Osteocyte (in vitro differentiated cells): Measurements from ENCODE around the gene OTOGL. TPM values are rescaled to one million over a fixed set of nuclear protein-coding genes. Genes with fewer than 3 reads are reported as not detected.

Experiments used
- DNase-seq: peaks from one replicate; pipeline ENCODE4 v3.0.0; 2021; ENCODE audit warnings: mixed read lengths; ENCODE audit not compliant: unreplicated experiment; ENCODE audit errors: extremely low spot score
- H3K27ac Mint-ChIP-seq: one replicate; pipeline ENCODE4 v1.8.0; 2021; ENCODE audit warnings: mild to moderate bottlenecking, mixed read lengths; ENCODE audit not compliant: unreplicated experiment
- H3K27me3 Mint-ChIP-seq: one replicate; pipeline ENCODE4 v1.8.0; 2021; ENCODE audit warnings: mixed read lengths; ENCODE audit not compliant: unreplicated experiment
- H3K36me3 Mint-ChIP-seq: one replicate; pipeline ENCODE4 v1.8.0; 2021; ENCODE audit warnings: mixed read lengths; ENCODE audit not compliant: unreplicated experiment
- H3K4me1 Mint-ChIP-seq: one replicate; pipeline ENCODE4 v1.8.0; 2021; ENCODE audit warnings: mixed read lengths; ENCODE audit not compliant: unreplicated experiment
- H3K4me3 Mint-ChIP-seq: one replicate; pipeline ENCODE4 v1.8.0; 2021; ENCODE audit warnings: mild to moderate bottlenecking, moderate library complexity, mixed read lengths; ENCODE audit not compliant: unreplicated experiment
- H3K9me3 Mint-ChIP-seq: one replicate; pipeline ENCODE4 v1.8.0; 2021; ENCODE audit warnings: mixed read lengths; ENCODE audit not compliant: unreplicated experiment
- total RNA-seq: library from RNA; stranded (reverse); gene quantifications from 2 replicates; pipeline ENCODE4 v1.2.1, GENCODE V29; 2021
- TF ChIP-seq, protein P1 (sequence below): fragments of 200-600 bp; sonication (generic); IDR thresholded peaks from 2 replicates; pipeline ENCODE4 v1.5.0; 2021; ENCODE audit warnings: antibody characterized with exemption, mild to moderate bottlenecking, moderate library complexity

The OTOGL gene
- total RNA-seq, 1 donor from 2014 or later = 0.19 TPM

GRCh38 chr12:80178846-80179245 is 79.5 kb downstream of the OTOGL start:
- Mint-ChIP-seq H3K27ac (no peak overlapping the region), H3K9me3 (peaks cover 4% of the 10 kb centered on the region), H3K4me1 (peaks cover 4% of the 10 kb centered on the region), H3K36me3 (no peaks in the 10 kb centered on the region), H3K27me3 (no peaks in the 10 kb centered on the region), H3K4me3 (no peak overlapping the region)
- no peak for DNase-seq
- TF ChIP-seq, protein P1, sequence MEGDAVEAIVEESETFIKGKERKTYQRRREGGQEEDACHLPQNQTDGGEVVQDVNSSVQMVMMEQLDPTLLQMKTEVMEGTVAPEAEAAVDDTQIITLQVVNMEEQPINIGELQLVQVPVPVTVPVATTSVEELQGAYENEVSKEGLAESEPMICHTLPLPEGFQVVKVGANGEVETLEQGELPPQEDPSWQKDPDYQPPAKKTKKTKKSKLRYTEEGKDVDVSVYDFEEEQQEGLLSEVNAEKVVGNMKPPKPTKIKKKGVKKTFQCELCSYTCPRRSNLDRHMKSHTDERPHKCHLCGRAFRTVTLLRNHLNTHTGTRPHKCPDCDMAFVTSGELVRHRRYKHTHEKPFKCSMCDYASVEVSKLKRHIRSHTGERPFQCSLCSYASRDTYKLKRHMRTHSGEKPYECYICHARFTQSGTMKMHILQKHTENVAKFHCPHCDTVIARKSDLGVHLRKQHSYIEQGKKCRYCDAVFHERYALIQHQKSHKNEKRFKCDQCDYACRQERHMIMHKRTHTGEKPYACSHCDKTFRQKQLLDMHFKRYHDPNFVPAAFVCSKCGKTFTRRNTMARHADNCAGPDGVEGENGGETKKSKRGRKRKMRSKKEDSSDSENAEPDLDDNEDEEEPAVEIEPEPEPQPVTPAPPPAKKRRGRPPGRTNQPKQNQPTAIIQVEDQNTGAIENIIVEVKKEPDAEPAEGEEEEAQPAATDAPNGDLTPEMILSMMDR = no peak

DNA sequence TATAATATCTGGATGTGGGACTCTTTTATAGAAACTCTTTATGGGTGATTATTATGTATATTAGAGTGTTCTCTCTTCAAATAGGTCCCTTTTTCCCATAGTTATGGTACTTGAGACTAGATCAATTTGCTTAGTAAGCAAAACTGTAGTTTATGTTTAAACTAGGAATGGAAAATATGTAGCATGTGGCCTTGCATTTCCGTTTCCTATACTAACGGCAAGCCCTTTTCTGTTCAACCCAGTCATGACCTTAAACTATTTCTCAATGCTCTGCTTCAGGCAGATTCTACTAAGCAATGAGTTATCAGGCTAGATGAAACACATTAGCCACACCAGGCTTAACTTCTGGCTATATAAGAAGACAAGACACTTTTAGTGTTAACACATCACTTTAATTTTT is 84.6 kb downstream of the OTOGL start:
- Mint-ChIP-seq H3K27me3 (no peaks in the 10 kb centered on the region), H3K9me3 (peaks cover 4% of the 10 kb centered on the region), H3K4me3 (no peak overlapping the region), H3K36me3 (no peaks in the 10 kb centered on the region), H3K4me1 (peaks cover 14% of the 10 kb centered on the region), H3K27ac (no peak overlapping the region)
- no peak for DNase-seq
- TF ChIP-seq, protein P1 = no peak

GRCh38 chr12:80184926-80185325 is 85.6 kb downstream of the OTOGL start:
- TF ChIP-seq, protein P1 = no peak

GRCh38 chr12:80186727-80187217 is 87.4 kb downstream of the OTOGL start:
- DNase-seq = peak; percentile 84
- Mint-ChIP-seq H3K9me3 (no peaks in the 10 kb centered on the region), H3K27ac (no peak overlapping the region), H3K27me3 (no peaks in the 10 kb centered on the region), H3K4me1 (peaks cover 29% of the 10 kb centered on the region), H3K36me3 (no peaks in the 10 kb centered on the region), H3K4me3 (no peak overlapping the region)
- TF ChIP-seq, protein P1 = peak; percentile 86

More at GRCh38 chr12:80184926-80185325, 85.6 kb downstream of the OTOGL start:
- Mint-ChIP-seq H3K4me3 (no peak overlapping the region), H3K27ac (no peak overlapping the region), H3K9me3 (no peaks in the 10 kb centered on the region), H3K36me3 (no peaks in the 10 kb centered on the region), H3K27me3 (no peaks in the 10 kb centered on the region), H3K4me1 (peaks cover 24% of the 10 kb centered on the region)
- no peak for DNase-seq

DNA sequence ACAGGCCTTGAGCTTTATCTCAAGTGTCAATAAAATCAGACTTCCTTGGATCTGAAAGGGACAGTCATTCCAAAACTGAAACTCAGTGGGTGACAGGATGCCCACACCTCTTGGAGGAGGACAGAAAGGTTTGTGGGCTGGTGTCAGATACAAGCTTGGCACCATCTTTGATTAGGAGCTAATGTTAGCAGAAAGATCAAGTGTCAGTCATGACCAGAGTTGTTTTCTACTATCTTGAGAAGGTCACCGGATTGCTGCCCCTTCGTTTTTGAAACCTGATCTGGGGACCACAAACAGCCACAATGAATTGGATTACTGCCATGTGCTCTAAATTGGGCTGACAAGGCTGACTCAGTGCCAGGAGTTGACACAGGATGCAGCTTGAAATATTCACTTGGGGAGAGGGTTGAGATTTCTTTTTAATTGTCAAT is 88.3 kb downstream of the OTOGL start:
- Mint-ChIP-seq H3K9me3 (no peaks in the 10 kb centered on the region), H3K4me3 (no peak overlapping the region), H3K27me3 (no peaks in the 10 kb centered on the region), H3K27ac (no peak overlapping the region), H3K4me1 (peaks cover 35% of the 10 kb centered on the region), H3K36me3 (no peaks in the 10 kb centered on the region)
- TF ChIP-seq, protein P1 = no peak
- DNase-seq = no peak
